HepG2 (cell line): ENCODE data around the gene PYGO2. TPM values are rescaled to one million over a fixed set of nuclear protein-coding genes. Genes with fewer than 3 reads are reported as not detected.

Source experiments
- CSRNP2 ChIP-seq: sonication (generic); formaldehyde crosslinking; conservative IDR thresholded peaks from 2 replicates; pipeline ENCODE4 v1.8.0; 2022; ENCODE audit warnings: low read depth, missing genetic modification reagents
- FIP1L1 ChIP-seq: fragments of 200-400 bp; formaldehyde crosslinking; IDR thresholded peaks from 2 replicates; pipeline ENCODE4 v1.6.1; 2018; ENCODE audit warnings: low read depth, mild to moderate bottlenecking, low read length, moderate library complexity, borderline replicate concordance; ENCODE audit not compliant: insufficient read depth
- HIC2 ChIP-seq: sonication (generic); formaldehyde crosslinking; IDR thresholded peaks from 2 replicates; pipeline ENCODE4 v1.9.0; 2022; ENCODE audit warnings: low read depth, missing genetic modification reagents
- HOXA5 ChIP-seq: sonication (generic); formaldehyde crosslinking; IDR thresholded peaks from 2 replicates; pipeline ENCODE4 v1.4.0; 2020; ENCODE audit warnings: missing genetic modification reagents
- MAFG ChIP-seq: sonication (generic); formaldehyde crosslinking; IDR thresholded peaks from 2 replicates; pipeline ENCODE4 v1.5.1; 2020; ENCODE audit warnings: mild to moderate bottlenecking, missing genetic modification reagents
- MTF1 ChIP-seq: sonication (generic); formaldehyde crosslinking; IDR thresholded peaks from 2 replicates; pipeline ENCODE4 v1.5.0; 2020; ENCODE audit warnings: missing genetic modification reagents
- PCBP1 ChIP-seq: fragments of 200-400 bp; formaldehyde crosslinking; IDR thresholded peaks from 2 replicates; pipeline ENCODE4 v1.6.1; 2017; ENCODE audit warnings: mild to moderate bottlenecking, low read depth, low read length, borderline replicate concordance
- SKI ChIP-seq: fragments of 450-650 bp; IDR thresholded peaks from one replicate; pipeline ENCODE4 v1.6.1; 2018; ENCODE audit warnings: mild to moderate bottlenecking; ENCODE audit not compliant: partially characterized antibody
- THAP8 ChIP-seq: sonication (generic); formaldehyde crosslinking; IDR thresholded peaks from 2 replicates; pipeline ENCODE4 v1.5.1; 2020; ENCODE audit warnings: missing genetic modification reagents, mild to moderate bottlenecking, borderline replicate concordance
- ZBTB7B ChIP-seq: sonication (generic); formaldehyde crosslinking; IDR thresholded peaks from 2 replicates; pipeline ENCODE4 v1.4.0; 2020; ENCODE audit warnings: missing genetic modification reagents
- ZFY ChIP-seq: sonication (generic); formaldehyde crosslinking; IDR thresholded peaks from 2 replicates; pipeline ENCODE4 v1.4.0; 2020; ENCODE audit warnings: missing genetic modification reagents
- ZNF335 ChIP-seq: sonication (generic); formaldehyde crosslinking; IDR thresholded peaks from 2 replicates; pipeline ENCODE4 v1.4.0; 2020; ENCODE audit warnings: missing genetic modification reagents
- ZNF530 ChIP-seq: sonication (generic); formaldehyde crosslinking; IDR thresholded peaks from 2 replicates; pipeline ENCODE4 v1.5.0; 2020; ENCODE audit warnings: low read depth, mild to moderate bottlenecking, missing genetic modification reagents
- ZNF720 ChIP-seq: sonication (generic); formaldehyde crosslinking; IDR thresholded peaks from 2 replicates; pipeline ENCODE4 v1.4.0; 2020; ENCODE audit warnings: missing genetic modification reagents
- ZNF777 ChIP-seq: sonication (generic); formaldehyde crosslinking; IDR thresholded peaks from 2 replicates; pipeline ENCODE4 v1.4.0; 2020; ENCODE audit warnings: missing genetic modification reagents
- polyA plus RNA-seq, 8 experiments: library from polyadenylated mRNA; depleted of rRNA in 3 of 8; stranded (reverse) in 7 of 8; unstranded in 1 of 8; fragments of >200 nt; fragmentation: Illumina TruSeq in 4 of 8; extraction: Trizol in 4 of 8; gene quantifications; 2 replicates each; pipeline versions ENCODE4 v1.2.1 to v1.2.3, GENCODE V29; 2011 to 2016; ENCODE audit warnings: low read depth in 4 of 8, missing spikeins in 1 of 8, mixed read lengths in 1 of 8; ENCODE audit not compliant: insufficient read depth in 1 of 8
- total RNA-seq, 5 experiments: library from RNA; depleted of rRNA; stranded (reverse); fragments of >200 nt; fragmentation: Illumina TruSeq; extraction: Trizol; gene quantifications; 2 replicates each; pipeline ENCODE4 v1.2.3, GENCODE V29; 2016; ENCODE audit warnings: low read depth in 1 of 5
- TF ChIP-seq, protein P1 (sequence below): sonication (generic); formaldehyde crosslinking; IDR thresholded peaks from 2 replicates; pipeline ENCODE4 v1.5.1; 2020; ENCODE audit warnings: mild to moderate bottlenecking, moderate library complexity, missing genetic modification reagents
- TF ChIP-seq, protein P2 (sequence below), 2 experiments: sonication (generic) in 1 of 2; formaldehyde crosslinking in 1 of 2; IDR thresholded peaks; 2 replicates each; pipeline versions ENCODE4 v1.6.1 to v1.9.0; 2014 to 2022; ENCODE audit warnings: antibody characterized with exemption in 1 of 2, borderline replicate concordance in 1 of 2, inconsistent platforms in 1 of 2, low read depth in 1 of 2, missing genetic modification reagents in 1 of 2

Gene PYGO2
- total and polyA plus RNA-seq, 2 of the 13 experiments (the other 11 are each of a cell fraction or from before 2014, with no cell fraction given): 20.3 to 21.8 TPM

- TF ChIP-seq, protein P1, sequence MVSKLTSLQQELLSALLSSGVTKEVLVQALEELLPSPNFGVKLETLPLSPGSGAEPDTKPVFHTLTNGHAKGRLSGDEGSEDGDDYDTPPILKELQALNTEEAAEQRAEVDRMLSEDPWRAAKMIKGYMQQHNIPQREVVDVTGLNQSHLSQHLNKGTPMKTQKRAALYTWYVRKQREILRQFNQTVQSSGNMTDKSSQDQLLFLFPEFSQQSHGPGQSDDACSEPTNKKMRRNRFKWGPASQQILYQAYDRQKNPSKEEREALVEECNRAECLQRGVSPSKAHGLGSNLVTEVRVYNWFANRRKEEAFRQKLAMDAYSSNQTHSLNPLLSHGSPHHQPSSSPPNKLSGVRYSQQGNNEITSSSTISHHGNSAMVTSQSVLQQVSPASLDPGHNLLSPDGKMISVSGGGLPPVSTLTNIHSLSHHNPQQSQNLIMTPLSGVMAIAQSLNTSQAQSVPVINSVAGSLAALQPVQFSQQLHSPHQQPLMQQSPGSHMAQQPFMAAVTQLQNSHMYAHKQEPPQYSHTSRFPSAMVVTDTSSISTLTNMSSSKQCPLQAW (CRISPR knock-in tag): peak; percentile 84
- TF ChIP-seq FIP1L1 (no peak), ZBTB7B (CRISPR knock-in tag) (no peak), THAP8 (no peak), MAFG (CRISPR knock-in tag) (no peak), HOXA5 (CRISPR knock-in tag) (no peak), MTF1 (CRISPR knock-in tag) (no peak), SKI (peak; percentile 41), ZNF530 (no peak), ZNF777 (CRISPR knock-in tag) (no peak), CSRNP2 (no peak), ZNF720 (CRISPR knock-in tag) (no peak), ZNF335 (0 out of 2 replicates have a peak, but pooled peaks have one; percentile 31), ZFY (CRISPR knock-in tag) (peak; percentile 57; the same call in 1 of the 2 replicates), HIC2 (CRISPR knock-in tag) (peak; percentile 56; the same call in 1 of the 2 replicates), PCBP1 (no peak)
- TF ChIP-seq, protein P2, sequence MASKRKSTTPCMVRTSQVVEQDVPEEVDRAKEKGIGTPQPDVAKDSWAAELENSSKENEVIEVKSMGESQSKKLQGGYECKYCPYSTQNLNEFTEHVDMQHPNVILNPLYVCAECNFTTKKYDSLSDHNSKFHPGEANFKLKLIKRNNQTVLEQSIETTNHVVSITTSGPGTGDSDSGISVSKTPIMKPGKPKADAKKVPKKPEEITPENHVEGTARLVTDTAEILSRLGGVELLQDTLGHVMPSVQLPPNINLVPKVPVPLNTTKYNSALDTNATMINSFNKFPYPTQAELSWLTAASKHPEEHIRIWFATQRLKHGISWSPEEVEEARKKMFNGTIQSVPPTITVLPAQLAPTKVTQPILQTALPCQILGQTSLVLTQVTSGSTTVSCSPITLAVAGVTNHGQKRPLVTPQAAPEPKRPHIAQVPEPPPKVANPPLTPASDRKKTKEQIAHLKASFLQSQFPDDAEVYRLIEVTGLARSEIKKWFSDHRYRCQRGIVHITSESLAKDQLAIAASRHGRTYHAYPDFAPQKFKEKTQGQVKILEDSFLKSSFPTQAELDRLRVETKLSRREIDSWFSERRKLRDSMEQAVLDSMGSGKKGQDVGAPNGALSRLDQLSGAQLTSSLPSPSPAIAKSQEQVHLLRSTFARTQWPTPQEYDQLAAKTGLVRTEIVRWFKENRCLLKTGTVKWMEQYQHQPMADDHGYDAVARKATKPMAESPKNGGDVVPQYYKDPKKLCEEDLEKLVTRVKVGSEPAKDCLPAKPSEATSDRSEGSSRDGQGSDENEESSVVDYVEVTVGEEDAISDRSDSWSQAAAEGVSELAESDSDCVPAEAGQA (IDR thresholded peaks at IDR 0.05; ENCODE audit: low read depth): no peak
- TF ChIP-seq, protein P2 (CRISPR knock-in tag; IDR thresholded peaks at IDR 0.05; ENCODE audit: borderline replicate concordance): no peak
Observed at GRCh38 chr1:154944401-154945159, 17.0 kb downstream of the PYGO2 start (continued).
